ENCODE data around the gene ZC3H4.

DNA sequence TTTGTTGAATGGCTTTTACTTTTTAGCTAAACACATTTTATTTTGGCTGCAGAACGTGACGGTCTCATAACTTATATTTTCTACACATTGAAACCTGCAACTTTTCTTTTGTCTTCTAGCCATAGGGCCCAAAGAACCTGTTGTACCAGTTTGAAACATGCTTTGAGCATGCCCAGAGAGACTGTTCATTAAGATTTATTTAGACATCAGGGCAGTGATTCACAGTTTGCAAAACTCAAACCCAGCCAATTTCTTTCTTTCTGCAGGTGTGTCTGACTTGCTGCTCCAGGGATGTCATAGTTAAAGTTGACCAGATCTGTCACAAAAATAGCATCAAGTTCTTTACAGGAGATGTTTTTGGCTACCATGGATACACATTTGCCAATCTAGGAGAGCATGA lies 39.1 kb upstream of the ZC3H4 start:
- TF ChIP-seq, protein P1, sequence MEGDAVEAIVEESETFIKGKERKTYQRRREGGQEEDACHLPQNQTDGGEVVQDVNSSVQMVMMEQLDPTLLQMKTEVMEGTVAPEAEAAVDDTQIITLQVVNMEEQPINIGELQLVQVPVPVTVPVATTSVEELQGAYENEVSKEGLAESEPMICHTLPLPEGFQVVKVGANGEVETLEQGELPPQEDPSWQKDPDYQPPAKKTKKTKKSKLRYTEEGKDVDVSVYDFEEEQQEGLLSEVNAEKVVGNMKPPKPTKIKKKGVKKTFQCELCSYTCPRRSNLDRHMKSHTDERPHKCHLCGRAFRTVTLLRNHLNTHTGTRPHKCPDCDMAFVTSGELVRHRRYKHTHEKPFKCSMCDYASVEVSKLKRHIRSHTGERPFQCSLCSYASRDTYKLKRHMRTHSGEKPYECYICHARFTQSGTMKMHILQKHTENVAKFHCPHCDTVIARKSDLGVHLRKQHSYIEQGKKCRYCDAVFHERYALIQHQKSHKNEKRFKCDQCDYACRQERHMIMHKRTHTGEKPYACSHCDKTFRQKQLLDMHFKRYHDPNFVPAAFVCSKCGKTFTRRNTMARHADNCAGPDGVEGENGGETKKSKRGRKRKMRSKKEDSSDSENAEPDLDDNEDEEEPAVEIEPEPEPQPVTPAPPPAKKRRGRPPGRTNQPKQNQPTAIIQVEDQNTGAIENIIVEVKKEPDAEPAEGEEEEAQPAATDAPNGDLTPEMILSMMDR (conservative IDR thresholded peaks at IDR 0.05), result no peak
- no peak for TF ChIP-seq EZH2 (IDR thresholded peaks at IDR 0.05; ENCODE audit: low read depth)

Data from PC-9 (cell line).